Common myeloid progenitor, CD34-positive (primary cell): Measurements from ENCODE around the gene CNTRL.

Source experiments
- CTCF ChIA-PET: fragments of 350-600 bp; sonication (Branson Sonifier 250); formaldehyde crosslinking; loops from one replicate; lab custom pipeline; 2021; ENCODE audit warnings: antibody characterized with exemption; lab: Charles Lee
- POLR2A ChIA-PET: fragments of 350-600 bp; sonication (Branson Sonifier 250); formaldehyde crosslinking; loops from one replicate; lab custom pipeline; 2021; ENCODE audit warnings: antibody characterized with exemption; lab: Charles Lee
- DNase-seq, 3 donors: peaks; one replicate each; pipeline versions ENCODE4 v3.0.0 to v3.0.0-alpha.2; 2013
- H3K27ac ChIP-seq, 2 experiments: 1 replicate in 1 of 2; 2 replicates in 1 of 2; pipeline ENCODE4 v1.7.0; 2013; ENCODE audit warnings: inconsistent platforms in 2 of 2, low read length in 2 of 2, mild to moderate bottlenecking in 2 of 2, low read depth in 1 of 2, moderate library complexity in 1 of 2; ENCODE audit not compliant: severe bottlenecking in 2 of 2, insufficient read depth in 1 of 2, poor library complexity in 1 of 2
- H3K27me3 ChIP-seq, 5 experiments: replicated peaks in 2 of 5; 1 replicate in 3 of 5; 2 replicates in 2 of 5; pipeline versions ENCODE4 v1.6.1 to v1.7.0; 2013; ENCODE audit warnings: low read length in 4 of 5, mild to moderate bottlenecking in 2 of 5, moderate library complexity in 2 of 5, inconsistent platforms in 1 of 5; ENCODE audit not compliant: insufficient read depth in 5 of 5, control insufficient read depth in 4 of 5
- H3K36me3 ChIP-seq, 4 experiments: 1 replicate in 2 of 4; 2 replicates in 2 of 4; pipeline versions ENCODE4 v1.6.1 to v1.7.0; 2013; ENCODE audit warnings: low read length in 3 of 4, control low read depth in 1 of 4, mild to moderate bottlenecking in 1 of 4; ENCODE audit not compliant: control insufficient read depth in 4 of 4, insufficient read depth in 4 of 4
- H3K4me1 ChIP-seq, 4 experiments: 1 replicate in 3 of 4; 2 replicates in 1 of 4; pipeline versions ENCODE4 v1.6.1 to v1.7.1; 2013; ENCODE audit warnings: low read length in 3 of 4, mild to moderate bottlenecking in 3 of 4, control low read depth in 1 of 4, inconsistent platforms in 1 of 4, moderate library complexity in 1 of 4; ENCODE audit not compliant: control insufficient read depth in 4 of 4, insufficient read depth in 4 of 4; ENCODE audit errors: control extremely low read depth in 1 of 4
- H3K4me3 ChIP-seq, 7 experiments: 1 replicate in 4 of 7; 2 replicates in 3 of 7; pipeline versions ENCODE4 v1.5.1 to v1.7.0; 2013; ENCODE audit warnings: mild to moderate bottlenecking in 7 of 7, low read length in 6 of 7, moderate library complexity in 6 of 7, inconsistent platforms in 2 of 7, low read depth in 2 of 7, control low read depth in 1 of 7; ENCODE audit not compliant: insufficient read depth in 4 of 7, control insufficient read depth in 1 of 7; ENCODE audit errors: extremely low read depth in 1 of 7
- H3K9me3 ChIP-seq, 5 experiments: 1 replicate in 4 of 5; 2 replicates in 1 of 5; pipeline versions ENCODE4 v1.6.1 to v1.7.1; 2013; ENCODE audit warnings: low read length in 4 of 5, mild to moderate bottlenecking in 2 of 5, inconsistent platforms in 1 of 5, low read depth in 1 of 5, moderate library complexity in 1 of 5; ENCODE audit not compliant: control insufficient read depth in 4 of 5, insufficient read depth in 2 of 5; ENCODE audit errors: control extremely low read depth in 1 of 5
- WGBS: methylation state at CpG from one replicate; pipeline ENCODE4 v1.1.5; 2013; ENCODE audit not compliant: insufficient coverage; 5-methylcytosine and 5-hydroxymethylcytosine counted together

Gene CNTRL

GRCh38 chr9:121069396-121069795 is 5.4 kb upstream of the CNTRL start:
- H3K27me3 ChIP-seq: no peaks in the 10 kb centered on the region
- H3K4me1 ChIP-seq: peaks cover 14 to 34% (median 23%) of the 10 kb centered on the region in 4 experiments
- DNase-seq: no peak
- ChIA-PET CTCF (interaction anchor here (6.5 kb wide), 1 partner anchor 9 kb away, joined by 56 read pairs; no protein-coding TSS in a partner anchor), POLR2A (no interaction called here)
- no peaks in the 10 kb centered on the region for H3K36me3 ChIP-seq
- no CpG with 5 or more reads among the region's 1 CpG for WGBS
- H3K9me3 ChIP-seq: peaks cover 0 to 3% (median 0%) of the 10 kb centered on the region in 5 experiments
- H3K4me3 ChIP-seq: no peak overlapping the region
- no peak overlapping the region for H3K27ac ChIP-seq

GRCh38 chr9:121071370-121071755 is 3.4 kb upstream of the CNTRL start:
- Histone ChIP-seq H3K36me3 (no peaks in the 10 kb centered on the region), H3K4me3 (peak overlapping the region in 6 of 7 experiments; percentile 69 to 83 (median 74)), H3K4me1 (peaks cover 19 to 50% (median 32%) of the 10 kb centered on the region in 4 experiments), H3K27ac (peak overlapping the region; percentile 79 to 83), H3K9me3 (peaks cover 0 to 3% (median 0%) of the 10 kb centered on the region in 5 experiments), H3K27me3 (no peaks in the 10 kb centered on the region)
- POLR2A ChIA-PET: interaction anchor here (1.1 kb wide), 1 partner anchor 9 kb away, joined by 3 read pairs; no protein-coding TSS in a partner anchor
- CTCF ChIA-PET: interaction anchor here (0.7 to 6.5 kb wide), 14 partner anchors 8 to 330 kb away, joined by 3 to 56 read pairs (median 3); no protein-coding TSS in a partner anchor
- WGBS: 100% methylated on average over 2 of the region's 2 CpGs
- DNase-seq: no peak

- H3K9me3 ChIP-seq: peaks cover 0 to 3% (median 0%) of the 10 kb centered on the region in 5 experiments
- no peaks in the 10 kb centered on the region for H3K36me3 ChIP-seq
- peak; percentile 81 to 88 (median 82) for DNase-seq
- 8% methylated on average over 13 of the region's 16 CpGs for WGBS
- H3K27ac ChIP-seq: peak overlapping the region; percentile 79 to 83
- ChIA-PET CTCF (interaction anchor here (0.7 to 6.5 kb wide), 16 partner anchors 8 to 330 kb away, joined by 3 to 56 read pairs (median 3); no protein-coding TSS in a partner anchor), POLR2A (interaction anchor here (1.1 kb wide), 1 partner anchor 10 kb away, joined by 3 read pairs; no protein-coding TSS in a partner anchor)
- peak overlapping the region in 6 of 7 experiments; percentile 69 to 83 (median 74) for H3K4me3 ChIP-seq
- H3K4me1 ChIP-seq: peaks cover 19 to 55% (median 34%) of the 10 kb centered on the region in 4 experiments
- H3K27me3 ChIP-seq: no peaks in the 10 kb centered on the region
Measured at GRCh38 chr9:121071756-121072421, 2.9 kb upstream of the CNTRL start.

GRCh38 chr9:121073038-121073437 is 1.7 kb upstream of the CNTRL start:
- CTCF ChIA-PET: interaction anchor here (0.7 to 6.5 kb wide), 7 partner anchors 13 to 92 kb away, joined by 3 to 56 read pairs (median 3); no protein-coding TSS in a partner anchor
- 50% methylated on average over 1 of the region's 4 CpGs for WGBS
- peaks cover 19 to 56% (median 34%) of the 10 kb centered on the region in 4 experiments for H3K4me1 ChIP-seq
- peaks cover 0 to 3% (median 0%) of the 10 kb centered on the region in 4 experiments for H3K36me3 ChIP-seq
- H3K27me3 ChIP-seq: no peaks in the 10 kb centered on the region
- H3K27ac ChIP-seq: no peak overlapping the region
- peak overlapping the region in 2 of 7 experiments; percentile 23 to 50 for H3K4me3 ChIP-seq
- peaks cover 0 to 3% (median 0%) of the 10 kb centered on the region in 5 experiments for H3K9me3 ChIP-seq
- peak in 1 of 3 donors; percentile 37 for DNase-seq
- POLR2A ChIA-PET: no interaction called here

- WGBS: 0% methylated on average over 16 of the region's 19 CpGs
- DNase-seq: peak; percentile 71 to 81 (median 79)
Measured at GRCh38 chr9:121075251-121076036, 689 bp downstream of the CNTRL start.

GRCh38 chr9:121082075-121082474 is 7.3 kb downstream of the CNTRL start:
- POLR2A ChIA-PET: no interaction called here
- Histone ChIP-seq H3K4me3 (no peak overlapping the region), H3K9me3 (no peaks in the 10 kb centered on the region), H3K4me1 (peaks cover 0 to 3% (median 0%) of the 10 kb centered on the region in 4 experiments), H3K27me3 (no peaks in the 10 kb centered on the region), H3K27ac (no peak overlapping the region), H3K36me3 (peaks cover 18 to 56% (median 43%) of the 10 kb centered on the region in 4 experiments)
- no peak for DNase-seq
- CTCF ChIA-PET: interaction anchor here (1.6 to 1.7 kb wide), 2 partner anchors 12 to 20 kb away, joined by 5 read pairs; no protein-coding TSS in a partner anchor
- no CpG with 5 or more reads among the region's 1 CpG for WGBS

More at GRCh38 chr9:121075251-121076036, 689 bp downstream of the CNTRL start:
- Histone ChIP-seq H3K4me3 (peak overlapping the region; percentile 80 to 99 (median 89)), H3K36me3 (peaks cover 4 to 12% (median 8%) of the 10 kb centered on the region in 4 experiments), H3K27ac (peak overlapping the region; percentile 85 to 92), H3K9me3 (no peaks in the 10 kb centered on the region), H3K4me1 (peaks cover 19 to 56% (median 34%) of the 10 kb centered on the region in 4 experiments), H3K27me3 (no peaks in the 10 kb centered on the region)
- POLR2A ChIA-PET: no interaction called here
- CTCF ChIA-PET: interaction anchor here (0.9 to 1.4 kb wide), 2 partner anchors 14 to 45 kb away, joined by 3 to 6 read pairs; no protein-coding TSS in a partner anchor
